GM21423 (cell line): ENCODE results near the gene GOLPH3.
"Not testable (repeated sequence)": the region's sequence is repeated elsewhere in the genome, so short reads cannot be mapped to it uniquely, and the experiment has no call there.

Source experiments
- ATAC-seq: cut with Tn5 transposase; IDR thresholded peaks from one replicate; pipeline ENCODE4 v1.9.1; 2021; ENCODE audit warnings: mild to moderate bottlenecking, moderate library complexity; ENCODE audit not compliant: unreplicated experiment

Gene GOLPH3

DNA sequence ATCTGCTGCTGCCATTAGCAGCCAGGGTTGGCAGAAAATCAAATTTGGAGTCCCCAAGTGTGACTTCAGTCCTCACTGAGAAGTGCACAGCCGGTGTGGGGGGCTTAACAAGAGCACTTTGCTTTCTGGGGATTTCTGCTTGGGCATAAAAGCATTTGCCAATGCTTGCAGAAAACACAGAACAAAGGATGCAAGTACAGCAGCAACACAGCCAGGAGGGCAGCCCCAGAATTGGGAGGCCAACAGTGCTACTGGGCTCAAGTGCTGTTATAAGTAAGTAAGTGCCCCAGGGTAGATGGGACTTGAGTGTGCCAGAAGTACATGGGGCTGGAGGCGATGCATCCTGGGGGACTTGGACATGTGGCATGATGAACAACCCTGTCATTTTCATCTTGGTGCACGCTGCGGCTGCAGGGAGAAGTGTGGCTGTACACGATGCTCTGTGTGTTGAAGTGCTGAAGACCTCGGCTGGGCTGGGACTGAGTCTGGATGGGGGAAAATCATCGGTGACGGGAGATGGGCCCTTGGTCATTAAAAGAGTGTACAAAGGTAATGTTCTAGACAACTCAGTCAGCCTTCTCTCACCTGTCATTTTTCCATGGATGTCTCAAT lies 73.3 kb downstream of the GOLPH3 start:
- no peak for ATAC-seq

GRCh38 chr5:32100230-32100629 lies 73.9 kb downstream of the GOLPH3 start:
- ATAC-seq: no peak

DNA sequence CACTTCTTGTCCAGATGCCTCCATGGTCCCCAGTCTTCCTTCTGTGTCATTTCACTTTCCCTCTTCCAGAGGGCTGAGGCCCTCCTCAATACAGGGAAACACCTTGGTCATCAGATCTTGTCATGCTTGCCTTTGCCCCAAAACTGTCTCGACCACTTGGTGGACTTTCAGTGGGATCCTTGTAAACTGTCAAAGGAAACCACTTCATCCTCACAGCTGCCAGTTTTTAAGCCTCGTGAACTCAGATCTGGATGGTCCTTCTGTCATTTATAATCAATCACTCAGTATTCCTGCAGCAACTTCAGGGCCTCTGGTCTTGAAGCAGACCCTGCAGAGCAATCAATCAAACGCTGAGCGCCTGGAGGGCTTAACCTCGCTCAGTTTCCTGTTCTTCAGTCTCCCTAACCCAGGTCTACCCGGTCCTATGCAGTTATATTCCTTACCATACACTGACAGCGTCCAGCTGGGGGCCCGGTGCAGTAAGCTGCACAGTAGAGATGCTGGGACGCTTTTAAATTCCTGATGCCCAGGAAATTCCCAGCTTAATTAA lies 74.6 kb downstream of the GOLPH3 start:
- ATAC-seq: no peak

DNA sequence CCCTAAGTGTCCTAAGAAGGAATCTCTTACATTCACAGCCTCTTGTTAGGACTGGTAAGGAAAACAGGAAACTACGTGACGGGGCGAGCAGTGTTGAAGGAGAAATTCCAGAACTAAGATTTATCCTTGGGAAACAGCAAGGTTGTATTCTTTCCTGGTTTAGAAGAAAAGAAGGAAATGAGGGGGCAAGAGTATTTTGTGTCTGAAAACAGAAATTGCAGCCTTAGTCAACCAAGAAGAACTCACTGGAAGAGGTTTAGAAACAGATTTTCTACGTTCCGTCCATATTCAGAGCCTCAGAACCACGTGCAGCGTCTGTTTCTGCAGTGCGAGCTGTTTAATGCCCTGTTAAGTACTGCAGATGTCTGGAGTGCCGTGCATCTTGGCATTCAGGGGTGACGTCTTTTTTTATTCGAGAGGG lies 75.2 kb downstream of the GOLPH3 start:
- no peak for ATAC-seq

DNA sequence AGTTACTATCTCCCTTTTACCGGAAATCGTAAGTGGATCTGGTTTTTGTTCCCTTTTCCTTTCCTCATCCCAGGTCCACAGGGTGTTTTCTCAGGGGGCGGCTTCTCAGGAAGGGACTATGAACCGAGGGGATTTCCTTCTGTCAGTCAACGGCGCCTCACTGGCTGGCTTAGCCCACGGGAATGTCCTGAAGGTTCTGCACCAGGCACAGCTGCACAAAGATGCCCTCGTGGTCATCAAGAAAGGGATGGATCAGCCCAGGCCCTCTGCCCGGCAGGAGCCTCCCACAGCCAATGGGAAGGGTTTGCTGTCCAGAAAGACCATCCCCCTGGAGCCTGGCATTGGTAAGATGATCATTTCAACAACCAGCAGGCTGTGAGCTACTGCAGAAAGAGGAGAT lies 75.8 kb downstream of the GOLPH3 start:
- no peak for ATAC-seq

DNA sequence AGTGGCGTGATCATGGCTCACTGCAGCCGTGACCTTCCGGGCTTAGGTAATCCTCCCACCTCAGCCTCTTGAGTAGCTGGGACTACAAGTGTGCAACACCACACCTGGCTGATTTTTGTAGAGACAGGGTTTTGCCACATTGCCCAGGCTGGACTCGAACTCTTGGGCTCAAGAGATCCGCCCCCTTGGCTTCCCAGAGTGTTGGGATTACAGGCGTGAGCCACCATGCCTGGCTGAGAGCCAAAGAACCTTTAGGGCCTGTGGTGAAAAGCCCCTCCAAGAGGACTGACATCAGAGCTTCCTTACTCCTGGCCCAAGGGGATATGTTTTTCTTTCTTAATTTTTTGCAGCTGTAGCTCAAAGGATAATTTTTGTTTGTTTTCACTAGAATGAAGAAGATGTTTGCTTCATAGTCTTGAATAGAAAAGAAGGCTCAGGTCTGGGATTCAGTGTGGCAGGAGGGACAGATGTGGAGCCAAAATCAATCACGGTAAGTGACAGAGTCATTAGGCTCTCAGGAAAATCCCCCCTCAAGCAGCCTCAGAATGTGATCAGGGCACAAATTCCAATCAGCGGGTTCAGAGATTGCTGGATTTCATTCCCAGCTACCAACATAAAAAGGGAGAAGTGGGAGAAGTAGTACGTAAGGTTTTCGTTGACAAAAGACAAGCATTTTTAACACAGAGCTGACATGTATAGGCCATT lies 77.1 kb downstream of the GOLPH3 start:
- ATAC-seq: no peak

- no peak for ATAC-seq
Observed at GRCh38 chr5:32095261-32095671, 78.9 kb downstream of the GOLPH3 start.

DNA sequence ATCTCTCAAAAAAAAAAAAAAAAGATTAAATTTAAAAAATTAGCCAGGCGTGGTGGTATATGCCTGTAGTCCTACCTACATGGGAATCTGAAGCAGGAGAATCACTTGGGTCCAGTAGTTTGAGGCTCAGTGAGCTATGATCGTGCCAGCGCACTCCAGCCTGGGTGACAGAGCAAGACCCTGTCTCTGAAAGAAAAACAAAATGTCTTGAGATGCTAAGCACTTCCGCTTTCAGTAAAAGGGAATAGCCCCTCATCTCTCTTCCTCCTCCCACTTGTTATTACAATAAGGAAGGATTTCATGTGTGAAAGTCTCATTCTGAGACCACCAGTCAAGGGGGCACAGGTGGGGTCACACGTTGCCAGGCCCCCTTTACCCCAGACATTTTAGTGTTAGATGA lies 79.4 kb downstream of the GOLPH3 start:
- no peak for ATAC-seq

DNA sequence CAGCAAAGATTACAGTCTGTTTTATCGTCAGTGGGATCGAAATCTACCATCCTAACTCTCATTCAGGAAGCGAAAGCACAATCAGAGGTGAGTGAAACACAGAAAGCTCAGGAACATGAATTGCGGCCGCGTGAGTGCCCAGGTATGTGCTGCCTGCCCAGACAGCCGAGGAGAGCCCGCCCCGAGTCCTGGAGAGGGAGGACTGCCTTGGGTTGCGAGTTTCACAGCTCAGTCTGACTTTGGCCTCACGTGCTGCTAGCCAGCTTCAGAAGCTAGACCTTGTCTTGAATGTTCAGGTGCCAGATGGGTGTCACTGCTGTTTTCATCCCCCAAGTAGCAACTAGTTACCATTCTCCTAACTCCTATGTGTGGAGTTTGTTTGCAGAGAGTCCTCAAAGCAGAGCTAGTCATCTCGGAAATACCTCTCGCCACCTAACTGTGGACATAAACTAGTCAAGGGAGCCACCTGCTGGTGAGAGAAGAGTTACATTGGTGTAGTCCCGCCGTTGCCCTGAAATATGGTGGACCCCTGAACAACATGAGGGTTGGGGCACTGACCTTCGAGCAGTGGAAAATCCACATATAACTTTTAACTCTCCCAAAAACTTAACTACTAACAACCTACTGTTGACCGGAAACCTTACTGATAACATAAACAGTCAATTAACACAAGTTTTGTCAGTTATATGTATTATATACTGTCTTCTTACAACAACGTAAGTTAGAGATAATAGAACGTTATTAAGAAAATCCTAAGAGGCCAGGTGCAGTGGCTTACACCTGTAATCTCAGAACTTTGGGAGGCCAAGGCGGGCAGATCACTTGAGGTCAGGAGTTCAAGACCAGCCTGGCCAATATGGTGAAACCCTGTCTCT lies 80.9 kb downstream of the GOLPH3 start:
- ATAC-seq: peak; percentile 88

- no peak for ATAC-seq
Observed at GRCh38 chr5:32090755-32091128, 83.4 kb downstream of the GOLPH3 start.

DNA sequence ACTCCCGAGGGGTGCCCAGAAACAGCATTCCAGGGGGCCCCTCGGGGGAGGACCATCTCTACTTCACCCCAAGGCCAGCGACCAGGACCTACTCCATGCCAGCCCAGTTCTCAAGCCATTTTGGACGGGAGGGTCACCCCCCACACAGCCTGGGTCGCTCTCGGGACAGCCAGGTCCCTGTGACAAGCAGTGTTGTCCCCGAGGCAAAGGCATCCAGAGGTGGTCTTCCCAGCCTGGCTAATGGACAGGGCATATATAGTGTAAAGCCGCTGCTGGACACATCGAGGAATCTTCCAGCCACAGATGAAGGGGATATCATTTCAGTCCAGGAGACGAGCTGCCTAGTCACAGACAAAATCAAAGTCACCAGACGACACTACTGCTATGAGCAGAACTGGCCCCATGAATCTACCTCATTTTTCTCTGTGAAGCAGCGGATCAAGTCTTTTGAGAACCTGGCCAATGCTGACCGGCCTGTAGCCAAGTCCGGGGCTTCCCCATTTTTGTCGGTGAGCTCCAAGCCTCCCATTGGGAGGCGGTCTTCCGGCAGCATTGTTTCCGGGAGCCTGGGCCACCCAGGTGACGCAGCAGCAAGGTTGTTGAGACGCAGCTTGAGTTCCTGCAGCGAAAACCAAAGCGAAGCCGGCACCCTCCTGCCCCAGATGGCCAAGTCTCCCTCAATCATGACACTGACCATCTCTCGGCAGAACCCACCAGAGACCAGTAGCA lies 83.9 kb downstream of the GOLPH3 start:
- no peak for ATAC-seq

DNA sequence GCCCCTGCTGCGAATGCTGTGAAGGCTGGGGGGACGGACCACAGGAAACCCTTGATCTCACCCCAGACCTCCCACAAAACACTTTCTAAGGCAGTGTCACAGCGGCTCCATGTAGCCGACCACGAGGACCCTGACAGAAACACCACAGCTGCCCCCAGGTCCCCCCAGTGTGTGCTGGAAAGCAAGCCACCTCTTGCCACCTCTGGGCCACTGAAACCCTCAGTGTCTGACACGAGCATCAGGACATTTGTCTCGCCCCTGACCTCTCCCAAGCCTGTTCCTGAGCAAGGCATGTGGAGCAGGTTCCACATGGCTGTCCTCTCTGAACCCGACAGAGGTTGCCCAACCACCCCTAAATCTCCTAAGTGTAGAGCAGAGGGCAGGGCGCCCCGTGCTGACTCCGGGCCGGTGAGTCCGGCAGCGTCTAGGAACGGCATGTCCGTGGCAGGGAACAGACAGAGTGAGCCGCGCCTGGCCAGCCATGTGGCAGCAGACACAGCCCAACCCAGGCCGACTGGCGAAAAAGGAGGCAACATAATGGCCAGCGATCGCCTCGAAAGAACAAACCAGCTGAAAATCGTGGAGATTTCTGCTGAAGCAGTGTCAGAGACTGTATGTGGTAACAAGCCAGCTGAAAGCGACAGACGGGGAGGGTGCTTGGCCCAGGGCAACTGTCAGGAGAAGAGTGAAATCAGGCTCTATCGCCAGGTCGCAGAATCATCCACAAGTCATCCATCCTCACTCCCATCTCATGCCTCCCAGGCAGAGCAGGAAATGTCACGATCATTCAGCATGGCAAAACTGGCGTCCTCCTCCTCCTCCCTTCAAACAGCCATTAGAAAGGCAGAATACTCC lies 84.7 kb downstream of the GOLPH3 start:
- ATAC-seq: no peak

GRCh38 chr5:32088214-32088613 lies 85.9 kb downstream of the GOLPH3 start:
- no peak for ATAC-seq

- no peak for ATAC-seq
Observed at GRCh38 chr5:32087086-32088082, 86.7 kb downstream of the GOLPH3 start.

DNA sequence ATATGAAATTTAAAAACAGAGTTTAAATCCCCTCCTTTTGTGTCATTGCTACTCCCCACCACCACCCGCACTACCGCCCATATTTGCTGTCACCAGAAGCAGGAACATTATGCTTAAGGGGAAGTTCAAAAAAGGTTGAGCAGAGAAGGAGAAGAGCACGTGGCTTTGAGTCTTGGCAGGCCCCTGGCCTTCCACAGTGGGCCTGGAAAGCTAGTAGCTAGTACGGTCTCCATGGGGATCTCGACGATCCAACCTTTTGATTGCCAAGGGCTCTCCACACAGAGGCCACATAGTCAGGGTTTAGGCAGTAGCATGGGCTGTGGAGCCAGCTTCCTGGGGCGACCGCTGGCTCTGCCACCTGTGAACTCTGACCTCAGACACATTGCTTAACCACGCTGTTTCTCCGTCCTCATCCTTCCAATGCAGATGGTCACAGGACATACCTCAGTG lies 90.1 kb downstream of the GOLPH3 start:
- no peak for ATAC-seq

GRCh38 chr5:32082701-32083100 lies 91.4 kb downstream of the GOLPH3 start:
- ATAC-seq: no peak

DNA sequence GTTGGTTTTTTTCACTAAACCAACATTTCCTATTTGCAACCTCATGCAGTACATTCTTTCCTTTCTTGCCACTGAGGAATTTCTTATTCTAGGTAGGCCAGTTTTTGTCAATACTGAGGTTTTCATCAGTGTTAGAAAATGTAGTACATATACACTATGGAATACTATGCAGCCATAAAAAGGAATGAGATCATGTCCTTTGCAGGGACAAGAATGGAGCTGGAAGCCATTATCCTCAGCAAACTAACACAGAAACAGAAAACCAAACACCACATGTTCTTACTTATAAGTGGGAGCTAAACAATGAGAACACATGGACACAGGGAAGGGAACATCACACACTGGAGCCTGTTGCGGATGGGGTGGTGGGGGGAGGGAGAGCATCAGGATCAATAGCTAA lies 93.6 kb downstream of the GOLPH3 start:
- not testable (repeated sequence) for ATAC-seq

- ATAC-seq: not testable (repeated sequence)
Observed at GRCh38 chr5:32078855-32079254, 95.3 kb downstream of the GOLPH3 start.
